Muscle of back (tissue), 11 donors: ENCODE data around the gene WDR5. TPM values are rescaled to one million over a fixed set of nuclear protein-coding genes. Genes with fewer than 3 reads are reported as not detected.

Source experiments
- DNase-seq, 3 donors: peaks; one replicate each; pipeline versions ENCODE4 v3.0.0 to v3.0.0-alpha.2; 2013
- polyA plus RNA-seq, 10 donors: library from polyadenylated mRNA; unstranded; fragments of 120-200 nt; gene quantifications; one replicate each; pipeline ENCODE4 v1.2.1, GENCODE V29; 2013; ENCODE audit not compliant: insufficient read length in 10 of 10

The WDR5 gene
- polyA plus RNA-seq, 10 donors = 30.5 to 51.0 (median 40.0) TPM

DNA sequence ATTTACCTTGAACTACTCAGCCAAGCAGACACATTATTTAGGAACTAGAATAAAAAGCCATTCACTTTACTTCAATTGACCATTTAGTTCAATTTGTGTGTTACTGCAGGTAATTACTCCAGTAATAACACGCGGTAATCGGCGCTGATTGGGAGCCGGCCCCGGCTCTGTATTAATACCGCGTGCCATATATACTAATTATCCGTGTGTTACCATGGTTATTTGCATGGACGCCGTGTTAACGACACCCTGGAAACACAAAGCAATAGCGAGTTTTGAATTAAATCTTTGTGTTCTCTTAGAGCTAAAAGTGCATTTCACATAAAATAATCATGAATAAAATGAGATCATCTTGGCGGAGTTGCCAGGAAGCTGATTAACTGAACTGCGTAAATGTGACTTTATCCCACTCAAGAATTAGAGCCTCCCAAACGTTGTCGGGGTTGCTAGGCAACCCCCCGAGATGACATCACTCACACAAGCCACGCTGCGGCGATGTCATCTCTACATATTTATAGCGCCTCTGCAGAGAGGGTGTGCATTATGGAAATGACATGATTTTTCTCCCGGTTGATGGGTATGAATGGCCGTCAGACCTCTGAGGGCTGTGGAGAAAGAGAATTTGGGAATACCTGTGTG, 69.9 kb downstream of the WDR5 start:
- peak; percentile 82 to 93 (median 91) for DNase-seq

DNA sequence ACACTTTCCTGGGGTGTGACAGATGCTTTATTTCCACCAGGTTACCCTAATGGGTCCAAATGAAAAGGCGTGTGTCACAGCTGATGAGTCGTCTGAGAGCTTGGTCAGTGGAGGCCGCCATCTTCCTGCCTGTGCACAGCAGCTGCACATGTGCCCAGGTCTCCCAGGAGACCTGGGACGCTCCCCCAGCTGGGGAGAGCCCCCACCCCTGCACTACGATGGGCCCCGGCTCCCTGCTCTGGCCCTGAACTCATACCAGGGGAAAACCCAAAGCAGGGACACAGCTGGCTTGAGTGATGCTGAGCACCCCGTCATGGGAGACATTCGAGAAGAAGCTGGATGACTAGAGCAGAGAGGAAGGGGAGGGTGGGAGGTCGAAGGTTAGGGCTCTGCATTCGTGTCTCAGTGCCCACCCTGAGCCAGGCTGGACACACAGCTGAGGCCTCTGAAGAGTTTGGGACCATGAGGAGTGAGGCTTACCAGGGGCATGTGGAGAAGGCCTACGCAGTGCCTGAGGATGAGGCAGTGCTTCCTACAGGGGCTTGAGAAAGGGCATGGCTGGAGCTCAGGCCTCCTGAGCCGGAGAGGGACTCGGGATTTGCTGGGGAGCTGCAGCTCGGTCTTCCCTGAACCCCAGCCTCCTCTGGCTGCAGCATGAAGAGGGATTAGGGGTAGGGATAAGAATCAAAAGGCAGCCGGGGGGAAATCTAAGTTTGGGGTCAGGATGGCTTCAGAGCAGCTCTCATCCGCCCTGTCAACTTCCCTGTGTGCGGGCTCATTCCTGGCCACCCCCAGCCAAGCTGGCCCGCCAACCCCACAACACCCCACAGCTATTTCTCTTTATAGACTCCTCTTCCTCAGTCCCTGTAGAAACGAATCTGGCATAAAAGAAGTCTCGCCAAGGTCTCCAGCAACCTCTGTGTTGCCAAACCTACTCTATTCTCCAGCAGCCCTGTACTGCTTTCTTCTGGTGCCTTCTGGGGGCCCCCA, 70.7 kb downstream of the WDR5 start:
- no peak for DNase-seq

DNA sequence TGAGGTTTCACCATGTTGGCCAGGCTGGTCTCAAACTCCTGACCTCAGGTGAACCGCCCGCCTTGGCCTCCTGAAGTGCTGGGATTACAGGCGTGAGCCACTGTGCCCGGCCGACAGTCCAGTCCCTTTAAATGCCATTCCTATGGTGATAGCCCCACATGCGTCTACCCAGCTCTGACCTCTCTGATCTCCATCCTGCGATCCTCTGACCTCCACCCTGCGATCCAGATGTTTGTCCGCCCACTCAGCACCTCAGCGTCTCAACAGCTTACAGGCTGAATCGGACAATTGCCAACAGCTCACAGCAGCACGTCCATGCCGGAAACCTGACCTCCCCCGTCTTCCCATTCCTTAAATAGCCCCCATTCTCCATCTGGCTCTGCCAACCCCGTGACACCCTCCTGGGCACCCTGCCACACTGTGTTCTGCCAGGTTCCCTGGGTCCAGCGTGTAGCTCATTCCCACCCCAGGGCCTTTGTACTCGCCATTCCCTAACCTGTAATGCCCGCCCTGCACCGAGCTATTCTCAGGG, 72.5 kb downstream of the WDR5 start:
- peak in 1 of 3 donors; percentile 71 for DNase-seq

DNA sequence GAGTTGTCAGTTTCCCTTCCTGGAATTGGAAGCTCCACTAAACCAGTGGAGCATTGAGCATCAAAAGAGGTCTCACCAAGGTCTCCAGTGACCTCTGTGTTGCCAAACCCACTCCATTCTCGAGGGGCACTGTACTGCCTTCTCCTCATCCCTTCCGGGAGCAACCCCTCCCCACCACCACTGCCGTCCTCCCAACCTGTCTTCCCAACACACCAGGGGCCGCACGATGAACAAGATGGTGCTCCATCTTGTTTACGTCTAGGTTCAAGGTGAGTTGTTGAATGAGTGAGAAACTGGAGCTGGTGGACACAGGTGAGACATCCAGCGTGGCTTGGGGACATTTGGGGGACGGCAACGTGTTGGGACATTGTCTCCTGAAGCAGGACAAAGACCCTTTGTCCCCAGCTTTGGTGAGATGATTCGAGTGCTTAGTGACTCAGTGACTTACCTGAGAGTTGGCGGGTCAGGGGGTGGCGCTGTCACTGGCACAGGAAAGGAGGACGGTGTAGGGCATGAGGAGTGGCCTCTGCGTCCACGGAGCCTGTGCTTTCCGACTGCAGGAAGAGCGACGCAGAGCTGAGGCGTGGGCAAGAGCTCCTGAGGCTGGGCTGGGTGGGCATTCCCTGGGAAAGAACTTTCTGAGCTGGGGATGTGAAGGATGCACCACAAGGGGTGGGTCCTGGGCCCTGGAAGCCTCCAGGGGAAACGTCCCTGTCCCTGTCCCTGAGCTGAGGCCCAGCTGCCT, 73.3 kb downstream of the WDR5 start:
- no peak for DNase-seq

Other genes starting within 250 kb of the WDR5 start
- 10 to 100 TPM; 12.0 to 16.7 (median 14.3) TPM for gene VAV2, start 143.8 kb upstream of the WDR5 start, polyA plus RNA-seq
- 10 to 100 TPM in 3 of 10 donors, 1 to 10 TPM in 7; 6.8 to 11.9 (median 9.3) TPM for gene BRD3OS, start 110.6 kb upstream of the WDR5 start, polyA plus RNA-seq
- gene BRD3, start 68.1 kb upstream of the WDR5 start, polyA plus RNA-seq = 10 to 100 TPM; 51.7 to 67.4 (median 58.4) TPM
- 1 to 10 TPM in 3 of 10 donors, not detected in 7; 1.4 to 2.2 (median 1.6) TPM for gene RNU6ATAC, start 28.5 kb downstream of the WDR5 start, polyA plus RNA-seq
- 10 to 100 TPM; 23.7 to 46.0 (median 28.1) TPM for gene RXRA, start 190.4 kb downstream of the WDR5 start, polyA plus RNA-seq